ENCODE data around the gene DIS3L2. TPM values are rescaled to one million over a fixed set of nuclear protein-coding genes. Genes with fewer than 3 reads are reported as not detected.
"Not testable (repeated sequence)": the region's sequence is repeated elsewhere in the genome, so short reads cannot be mapped to it uniquely, and the experiment has no call there.

DIS3L2 gene
- polyA plus RNA-seq, 3 donors, result 31.3 to 35.4 (median 33.2) TPM

DNA sequence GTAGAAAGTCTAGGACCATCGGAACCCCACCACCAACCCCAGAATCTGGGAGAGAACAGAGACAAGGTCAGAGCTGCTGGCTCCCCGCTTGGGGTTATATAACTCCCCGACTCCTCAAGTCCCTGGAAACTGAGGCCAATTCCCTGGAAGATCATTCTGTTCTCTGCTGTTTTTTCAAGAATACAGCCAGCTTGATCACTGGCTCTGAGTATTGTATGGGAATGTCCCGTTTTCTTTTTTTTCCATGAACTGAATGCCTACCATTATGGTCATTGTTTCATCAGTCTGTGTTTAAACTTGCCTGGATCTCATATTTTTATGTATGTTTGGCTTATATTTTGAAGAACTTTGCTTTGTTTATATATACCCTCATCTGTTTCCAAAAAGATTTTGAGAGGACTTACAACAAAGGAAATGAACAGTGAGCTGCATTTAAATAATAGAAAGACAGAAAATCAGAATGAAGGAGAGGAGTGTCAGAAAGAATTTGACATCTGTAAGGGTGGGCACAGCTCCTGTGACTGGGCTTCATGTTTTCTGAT, 327.0 kb downstream of the DIS3L2 start:
- no peak for DNase-seq (ENCODE audit: low read depth in 3 of 3, low spot score in 2 of 3)

DNA sequence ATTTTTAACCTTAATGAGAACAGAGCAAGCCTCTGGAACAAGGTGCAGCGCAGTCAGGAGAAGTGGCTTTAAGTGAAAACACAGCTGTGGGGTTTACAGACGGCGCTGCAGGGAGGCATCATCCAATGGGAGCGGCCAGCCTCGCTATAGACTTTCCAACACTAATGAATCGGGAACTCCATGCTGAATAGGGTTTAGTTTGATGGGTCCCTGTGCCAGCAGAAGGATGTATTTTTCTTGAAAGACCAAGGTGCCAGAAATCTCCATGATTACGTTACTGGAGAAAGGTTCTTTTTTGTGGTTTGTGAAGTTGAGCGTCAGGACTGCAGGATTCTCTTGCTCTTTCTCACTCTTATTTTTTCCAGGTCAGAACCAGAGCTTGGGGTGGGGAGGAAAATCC, 329.2 kb downstream of the DIS3L2 start:
- DNase-seq (ENCODE audit: low read depth in 3 of 3, low spot score in 2 of 3), result no peak

DNA sequence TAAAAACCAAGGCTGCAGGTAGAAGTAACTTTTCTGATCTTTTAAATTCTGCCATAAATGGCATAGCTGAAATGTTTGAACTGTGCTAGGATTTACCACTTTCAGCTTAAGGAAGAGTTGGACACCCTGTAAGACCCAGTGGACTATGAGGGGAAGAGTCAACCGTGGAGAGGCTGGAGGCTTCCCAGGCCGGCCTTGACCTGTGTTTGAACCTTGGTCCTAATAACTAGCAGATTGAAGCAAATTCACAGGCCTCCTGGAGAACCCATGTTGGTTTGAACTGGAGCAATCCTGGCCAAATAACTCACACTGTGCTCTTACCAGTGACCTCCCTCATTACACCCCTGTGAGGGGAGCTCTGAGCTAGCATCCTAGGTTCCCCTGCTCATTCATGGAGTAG, 329.8 kb downstream of the DIS3L2 start:
- no peak for DNase-seq (ENCODE audit: low read depth in 3 of 3, low spot score in 2 of 3)

DNA sequence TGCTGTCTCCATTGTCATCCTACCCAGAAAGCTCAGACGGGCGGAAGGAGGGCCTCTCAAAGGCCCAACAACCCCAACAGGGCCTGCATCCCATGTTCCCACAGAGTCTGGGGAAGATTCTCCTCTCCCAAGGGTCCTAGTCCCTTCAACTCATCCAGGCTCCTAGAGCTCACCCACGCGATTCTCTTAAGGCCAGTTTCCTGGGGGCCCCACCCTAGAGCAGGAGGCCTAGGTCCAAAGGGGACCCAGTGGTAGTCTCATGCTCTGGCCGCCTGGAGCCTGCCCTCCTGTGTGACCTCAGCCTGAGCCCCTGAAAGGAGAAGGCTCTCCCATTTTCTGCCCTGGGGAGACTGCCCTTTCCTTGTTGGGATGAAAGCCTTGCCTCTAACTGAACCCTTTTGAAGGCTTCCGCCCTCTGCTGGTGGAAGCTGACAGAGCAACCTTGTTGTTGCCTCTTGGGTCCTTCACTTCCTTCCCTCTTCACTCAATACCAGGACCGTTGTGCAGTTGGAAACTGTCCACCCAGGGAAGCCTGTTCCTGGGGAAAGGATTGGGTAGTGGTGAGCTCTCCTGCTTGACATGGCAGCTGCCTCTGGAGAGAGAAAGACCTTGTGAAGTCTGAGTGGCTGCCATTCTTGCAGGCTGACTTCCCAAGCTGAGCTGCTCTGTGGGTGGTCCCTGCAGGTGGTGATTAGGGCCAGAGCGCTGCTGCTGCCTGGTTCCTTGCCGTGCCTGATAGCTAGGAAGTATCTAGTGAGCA, 331.1 kb downstream of the DIS3L2 start:
- DNase-seq (ENCODE audit: low read depth in 3 of 3, low spot score in 2 of 3), result no peak

DNA sequence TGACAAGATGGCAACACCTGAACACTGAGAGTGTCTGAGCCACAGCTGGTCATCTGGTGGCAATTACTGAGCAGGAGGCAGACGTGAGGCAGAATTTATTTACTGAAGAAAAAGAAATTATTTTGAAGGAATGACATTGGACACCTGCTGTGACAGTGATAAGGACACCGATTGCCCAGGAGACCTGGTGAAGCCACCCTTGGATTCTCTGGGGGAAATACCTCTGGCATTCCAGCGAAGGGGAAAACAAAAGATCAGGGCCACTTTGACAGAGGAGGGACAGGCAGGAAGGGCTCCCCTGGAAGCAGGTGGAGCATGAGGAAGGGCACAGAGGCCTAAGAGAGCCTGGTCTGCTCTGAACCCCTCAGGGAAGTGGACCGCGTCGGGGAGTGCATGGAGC, 331.7 kb downstream of the DIS3L2 start:
- no peak for DNase-seq (ENCODE audit: low read depth in 3 of 3, low spot score in 2 of 3)

DNA sequence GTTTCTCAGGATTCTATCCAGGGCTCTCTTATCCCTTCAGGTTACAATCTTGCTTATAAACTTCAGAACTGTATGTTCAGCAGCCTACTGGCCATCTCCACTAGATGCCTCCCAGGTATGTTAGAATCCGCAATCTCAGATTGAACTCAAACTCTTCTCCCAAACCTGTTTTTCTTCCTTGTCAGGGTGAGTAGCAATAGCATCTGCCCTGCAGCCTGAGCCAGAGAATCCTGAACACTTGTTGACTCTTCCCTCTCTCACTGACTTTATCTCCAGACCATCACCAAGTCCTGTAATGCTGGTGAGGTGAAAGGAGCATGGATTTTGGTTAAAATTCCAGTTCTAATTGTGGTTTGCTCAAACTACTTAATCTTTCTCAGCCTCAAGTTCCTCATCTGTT, 334.5 kb downstream of the DIS3L2 start:
- DNase-seq (ENCODE audit: low read depth in 3 of 3, low spot score in 2 of 3), result no peak

DNA sequence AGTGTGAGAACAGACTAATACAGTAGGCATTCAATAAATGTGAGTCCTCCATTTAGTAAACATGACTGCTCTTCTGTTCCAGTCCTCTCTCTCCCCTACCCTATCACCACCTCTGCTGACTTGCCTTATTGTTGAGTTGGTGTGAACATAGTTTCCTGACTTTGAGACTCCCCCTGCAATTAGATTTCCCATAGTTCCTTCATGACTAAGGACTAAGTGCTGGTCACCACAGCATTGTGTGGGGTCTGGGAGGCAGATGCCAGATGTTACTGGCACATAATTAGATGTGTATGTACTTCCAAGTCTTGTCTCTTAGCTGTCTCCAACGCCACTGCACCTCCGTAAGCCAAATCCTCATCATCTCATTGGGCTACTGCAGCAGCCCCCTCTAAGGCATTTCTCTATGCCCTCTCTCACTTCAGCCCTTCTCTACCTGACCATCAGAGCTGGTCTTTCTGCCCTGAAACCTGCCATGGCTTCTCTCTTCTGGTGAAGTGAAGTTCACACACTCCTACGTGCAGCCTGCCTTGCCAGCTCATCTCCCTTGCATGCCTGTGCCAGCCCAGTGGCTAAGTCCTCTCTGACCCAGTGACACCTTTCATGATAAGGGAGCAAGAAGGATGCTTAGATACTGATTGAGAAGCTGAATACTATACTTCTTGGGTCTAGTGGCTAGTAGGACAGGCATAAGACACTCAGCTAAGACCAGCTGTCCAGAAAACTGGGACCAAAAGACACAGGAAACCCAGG, 335.4 kb downstream of the DIS3L2 start:
- no peak for DNase-seq (ENCODE audit: low read depth in 3 of 3, low spot score in 2 of 3)

DNA sequence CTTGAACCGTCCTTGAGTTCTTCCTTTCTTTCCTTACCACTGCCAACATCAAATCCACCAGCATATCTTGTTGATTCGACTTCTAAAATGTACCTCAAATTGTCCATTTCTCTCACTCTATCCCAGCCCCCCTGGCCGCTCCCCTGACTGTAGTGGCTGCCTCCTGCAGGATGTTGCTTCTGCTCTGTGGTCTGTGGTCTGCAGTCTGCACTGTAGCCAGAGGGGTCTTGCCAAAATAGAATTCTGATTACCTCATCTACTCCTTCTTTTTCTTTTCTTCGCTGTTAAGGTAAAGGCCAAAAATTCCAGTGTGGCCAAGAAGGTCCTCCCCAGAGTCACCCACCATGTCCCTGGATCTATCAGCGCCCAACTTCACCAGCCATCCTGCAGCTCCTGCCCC, 337.6 kb downstream of the DIS3L2 start:
- no peak for DNase-seq (ENCODE audit: low read depth in 3 of 3, low spot score in 2 of 3)

DNA sequence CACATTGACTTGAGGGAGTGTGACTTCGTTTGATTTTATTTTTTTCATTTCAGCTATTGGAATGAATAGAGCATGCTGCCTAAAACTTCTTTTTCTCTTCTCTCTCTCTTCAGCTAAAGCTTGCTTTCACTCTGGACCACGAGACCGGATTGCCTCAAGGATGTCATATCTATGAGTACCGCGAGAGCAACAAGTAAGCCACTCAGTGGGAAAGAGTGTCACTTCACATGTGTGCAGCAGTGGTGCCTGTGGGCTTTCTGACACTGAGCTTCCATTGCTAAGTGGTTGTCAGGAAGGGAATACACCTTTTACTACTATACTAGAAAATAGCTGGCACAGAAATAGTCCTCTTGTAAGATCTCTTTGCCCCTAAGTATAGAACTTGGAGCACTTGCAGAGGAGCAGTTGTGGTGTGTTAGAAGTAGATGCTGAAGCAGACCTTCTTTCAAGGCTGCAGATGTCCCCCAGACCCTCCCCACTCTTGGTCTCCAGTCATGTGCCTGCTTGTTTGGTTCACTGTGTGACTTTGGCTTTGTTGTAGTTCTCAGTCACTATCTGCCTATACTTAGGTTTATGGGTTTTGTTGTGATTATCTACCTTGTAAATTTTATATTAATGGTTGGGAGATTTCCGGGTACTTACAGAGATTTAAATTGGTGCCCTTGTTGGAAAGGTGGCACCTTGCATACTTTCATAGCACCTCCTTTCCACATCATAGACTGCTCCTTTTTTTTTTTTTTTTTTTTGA, 338.6 kb downstream of the DIS3L2 start:
- no peak for DNase-seq (ENCODE audit: low read depth in 3 of 3, low spot score in 2 of 3)

DNA sequence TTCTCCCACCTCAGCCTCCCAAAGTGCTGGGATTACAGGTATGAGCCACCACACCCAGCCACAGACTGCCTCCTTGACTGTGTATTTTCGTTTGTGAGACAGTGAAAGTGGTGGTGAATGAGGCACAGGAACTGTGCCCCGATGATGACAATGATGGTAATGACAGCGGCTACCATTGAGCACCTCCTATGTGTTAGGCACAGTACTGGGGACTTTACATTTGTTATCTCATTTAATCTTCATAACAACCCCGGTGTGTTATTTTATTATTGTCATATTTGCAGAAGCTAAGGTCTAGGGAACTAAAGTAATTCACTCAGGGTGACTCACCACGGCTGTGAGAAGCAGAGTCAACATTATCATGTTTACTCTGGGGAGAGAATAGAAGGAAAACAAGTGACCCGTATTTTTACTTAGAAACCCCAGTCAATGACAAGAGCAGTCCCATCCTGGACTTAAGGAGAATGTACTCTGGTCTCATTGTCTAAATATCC, 339.4 kb downstream of the DIS3L2 start:
- no peak for DNase-seq (ENCODE audit: low read depth in 3 of 3, low spot score in 2 of 3)

DNA sequence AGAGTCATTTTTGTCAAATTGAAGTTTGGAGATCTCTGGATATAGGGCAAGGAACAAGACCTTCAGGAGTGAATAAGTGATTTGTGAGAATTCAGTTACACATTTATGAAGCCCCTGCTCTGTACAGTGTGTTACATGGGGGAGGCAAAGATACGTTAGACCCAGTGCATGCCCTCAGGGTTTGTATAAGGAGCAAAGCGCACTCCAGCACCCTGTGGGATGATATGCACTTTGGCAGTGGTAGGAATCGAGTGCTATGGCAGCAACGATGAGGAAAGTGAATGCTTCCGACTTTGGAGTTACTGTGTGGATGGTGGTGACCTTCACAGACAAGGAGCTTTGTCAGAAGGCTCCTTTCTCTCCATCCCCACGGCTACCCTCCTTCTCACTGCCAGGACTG, 342.7 kb downstream of the DIS3L2 start:
- DNase-seq (ENCODE audit: low read depth in 3 of 3, low spot score in 2 of 3), result no peak

DNA sequence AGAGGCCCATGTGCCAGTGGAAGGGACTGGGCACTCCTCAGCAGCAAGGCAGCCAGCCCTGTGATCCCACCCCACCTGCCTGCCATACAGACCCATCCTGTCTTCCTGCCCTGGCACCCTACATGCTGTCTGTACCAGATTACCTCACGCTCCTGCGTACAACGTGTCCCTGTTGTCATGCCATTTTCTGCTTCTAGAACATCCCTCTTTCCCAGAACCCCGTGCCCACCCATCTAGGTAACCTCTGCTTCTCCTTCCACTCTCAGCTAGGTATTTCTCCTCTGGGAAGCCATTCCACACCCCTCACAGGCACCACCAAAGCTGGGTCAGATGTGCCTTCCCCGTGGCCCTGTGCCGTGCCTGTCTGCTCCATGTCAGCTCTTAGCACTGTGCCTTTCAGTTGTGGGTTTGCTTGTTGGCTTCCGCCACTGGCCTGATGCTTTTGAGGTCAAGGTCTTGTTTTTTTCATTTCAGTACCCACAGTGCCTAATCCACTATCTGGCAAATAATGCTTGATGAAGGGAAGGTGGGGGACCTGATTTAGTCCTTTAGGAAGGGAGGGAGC, 345.3 kb downstream of the DIS3L2 start:
- DNase-seq (ENCODE audit: low read depth in 3 of 3, low spot score in 2 of 3), result no peak

DNA sequence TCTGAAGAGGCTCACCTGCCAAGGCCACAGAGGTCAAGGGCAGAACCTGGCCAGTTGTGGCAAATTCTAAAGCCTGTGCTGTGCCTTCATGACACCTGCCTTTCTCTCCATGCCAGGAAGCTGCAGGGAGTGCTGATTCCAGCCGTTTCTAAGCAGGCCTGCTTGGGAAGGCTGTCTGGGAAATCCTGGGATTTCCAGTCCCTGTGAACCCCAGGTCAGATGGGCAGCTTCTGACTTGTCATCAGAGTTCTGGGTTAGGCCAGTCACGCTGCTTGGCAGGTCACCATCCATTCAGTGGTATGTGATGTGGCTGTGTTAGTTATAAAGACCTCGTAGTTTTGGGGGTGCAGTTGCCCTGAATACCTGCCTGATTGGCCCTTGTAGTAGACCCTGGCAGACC, 346.3 kb downstream of the DIS3L2 start:
- DNase-seq (ENCODE audit: low read depth in 3 of 3, low spot score in 2 of 3), result no peak

DNA sequence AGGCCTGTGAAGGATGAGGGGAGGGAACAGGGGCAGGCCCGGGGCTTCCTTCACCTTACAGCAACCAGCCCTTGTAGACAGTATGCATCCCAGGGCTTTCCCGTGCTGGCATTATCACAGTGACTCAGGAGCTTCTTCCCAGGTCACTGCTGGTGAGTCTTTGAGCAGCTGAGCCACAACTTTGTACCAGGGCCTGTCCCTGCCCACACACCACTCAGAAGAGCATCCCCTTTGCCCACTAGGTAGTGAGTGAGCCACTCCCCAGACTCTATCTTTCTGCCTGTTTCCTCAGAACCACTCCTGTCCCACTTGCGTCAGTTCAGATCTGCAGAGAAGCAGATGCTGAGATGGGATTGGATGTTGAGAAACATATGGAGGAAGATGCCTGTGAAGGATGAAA, 347.5 kb downstream of the DIS3L2 start:
- no peak for DNase-seq (ENCODE audit: low read depth in 3 of 3, low spot score in 2 of 3)

DNA sequence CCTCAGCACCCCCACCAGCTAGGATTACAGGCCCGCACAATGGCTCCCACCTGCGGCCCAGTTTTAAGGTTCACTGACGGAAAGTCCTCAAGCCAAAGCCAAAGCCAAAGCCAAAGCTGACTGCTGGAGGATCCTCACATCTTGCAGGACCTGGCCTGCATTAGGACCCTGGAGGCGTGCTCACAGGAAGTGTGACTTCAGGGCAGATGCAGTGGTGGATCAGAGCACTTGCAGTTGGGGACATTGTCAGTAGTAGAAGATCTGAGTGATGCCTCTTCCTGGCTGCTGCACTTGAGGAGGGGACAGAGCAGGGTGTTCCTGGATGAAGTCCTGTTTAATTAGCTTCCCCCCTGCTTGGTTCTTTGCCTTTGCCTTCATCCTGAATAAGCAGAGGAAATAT, 348.1 kb downstream of the DIS3L2 start:
- no peak for DNase-seq (ENCODE audit: low read depth in 3 of 3, low spot score in 2 of 3)

DNA sequence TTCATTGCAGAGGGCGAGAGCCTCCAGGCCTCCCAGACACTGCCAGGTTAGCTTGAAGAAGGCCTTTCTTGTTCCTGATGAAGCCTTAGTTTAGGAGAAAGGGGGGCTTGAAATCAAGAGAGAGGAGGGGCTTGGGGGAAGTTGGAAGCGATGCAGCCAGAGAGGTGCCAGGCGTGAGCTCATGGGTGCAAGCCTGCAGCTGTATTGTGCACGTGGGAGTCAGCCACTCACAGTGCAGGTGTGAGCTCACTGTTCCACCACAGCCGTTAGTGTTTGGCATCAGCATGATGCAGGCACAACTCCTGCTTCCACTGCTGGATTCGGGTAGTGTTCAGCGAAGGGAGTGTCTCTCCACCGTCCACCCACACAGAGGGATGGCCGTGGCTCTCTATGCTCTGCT, 348.6 kb downstream of the DIS3L2 start:
- DNase-seq (ENCODE audit: low read depth in 3 of 3, low spot score in 2 of 3), result no peak

DNA sequence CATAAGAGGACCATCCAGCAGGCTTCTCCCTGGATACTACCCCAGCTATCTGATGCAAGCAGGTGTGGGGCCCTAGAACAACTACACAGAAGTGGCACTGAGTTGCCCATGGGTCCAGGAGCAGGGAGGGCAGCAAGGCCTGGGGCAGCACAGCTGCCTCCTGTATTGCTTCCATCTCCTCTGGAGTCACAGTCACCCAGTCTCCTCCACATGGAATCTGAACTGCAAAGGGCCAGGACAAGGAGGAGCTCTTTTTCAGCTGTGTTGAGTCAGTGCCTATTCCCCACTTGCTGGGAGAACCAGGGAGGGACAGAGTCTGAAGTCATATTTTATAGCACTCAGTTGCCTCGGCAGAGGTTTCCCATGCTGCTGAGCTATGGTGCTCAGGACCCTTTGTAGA, 349.2 kb downstream of the DIS3L2 start:
- DNase-seq (ENCODE audit: low read depth in 3 of 3, low spot score in 2 of 3), result no peak

DNA sequence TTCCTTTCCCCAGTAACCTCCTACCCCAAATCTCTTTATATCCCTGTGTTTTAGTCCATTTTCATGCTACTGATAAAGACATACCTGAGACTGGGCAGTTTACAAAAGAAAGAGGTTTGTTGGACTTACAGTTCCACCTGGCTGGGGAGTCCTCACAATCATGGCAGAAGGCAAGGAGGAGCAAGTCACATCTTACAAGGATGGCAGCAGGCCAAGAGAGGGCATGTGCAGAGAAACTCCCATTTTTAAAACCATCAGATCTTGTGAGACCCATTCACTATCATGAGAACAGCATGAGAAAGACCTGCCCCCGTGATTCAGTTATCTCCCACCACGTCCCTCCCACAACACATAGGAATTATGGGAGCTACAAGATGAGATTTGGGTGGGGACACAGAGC, 352.1 kb downstream of the DIS3L2 start:
- not testable (repeated sequence) for DNase-seq (ENCODE audit: low read depth in 3 of 3, low spot score in 2 of 3)

DNA sequence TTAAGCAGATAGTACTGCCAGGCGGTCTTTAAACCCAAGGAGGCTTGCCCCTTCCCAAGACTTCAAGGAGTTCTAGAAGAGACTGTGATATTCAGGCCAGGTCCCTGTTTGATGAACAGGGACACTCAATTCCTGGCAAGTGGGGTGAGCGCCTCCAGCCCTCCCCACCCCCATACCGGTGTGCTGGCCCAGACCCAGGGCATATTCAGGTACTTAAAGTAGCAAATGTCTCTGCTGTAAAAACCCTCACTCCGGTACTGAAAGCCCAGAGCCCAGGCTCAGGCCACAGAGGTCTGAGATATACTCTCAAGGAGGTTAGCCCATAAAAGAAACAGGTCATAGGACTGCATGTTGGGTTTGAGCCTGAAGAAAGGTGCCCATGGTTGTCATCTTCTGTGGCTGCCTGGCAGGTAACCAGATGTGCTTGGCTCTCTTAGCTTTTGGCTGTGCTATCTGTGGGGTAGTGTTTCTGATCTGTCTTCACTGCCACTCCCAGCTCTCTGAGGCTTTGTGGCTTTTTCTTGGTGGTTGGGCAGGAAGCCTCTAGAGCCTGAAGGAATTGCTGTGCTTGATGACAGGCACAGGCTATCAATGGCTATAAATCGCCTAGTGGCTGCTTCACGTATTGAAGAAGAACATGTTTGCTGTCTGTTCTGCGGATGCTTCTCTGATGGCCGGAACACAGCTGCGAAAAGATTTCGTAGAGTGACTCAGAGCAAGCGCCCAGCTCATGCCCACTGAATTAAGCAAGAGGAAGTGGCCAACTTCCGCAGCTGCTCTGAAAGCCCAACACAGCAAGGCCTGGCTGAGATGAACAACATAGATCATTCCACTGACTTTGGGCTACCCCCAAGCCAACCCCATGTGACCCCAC, 353.8 kb downstream of the DIS3L2 start:
- DNase-seq (ENCODE audit: low read depth in 3 of 3, low spot score in 2 of 3), result no peak

DNA sequence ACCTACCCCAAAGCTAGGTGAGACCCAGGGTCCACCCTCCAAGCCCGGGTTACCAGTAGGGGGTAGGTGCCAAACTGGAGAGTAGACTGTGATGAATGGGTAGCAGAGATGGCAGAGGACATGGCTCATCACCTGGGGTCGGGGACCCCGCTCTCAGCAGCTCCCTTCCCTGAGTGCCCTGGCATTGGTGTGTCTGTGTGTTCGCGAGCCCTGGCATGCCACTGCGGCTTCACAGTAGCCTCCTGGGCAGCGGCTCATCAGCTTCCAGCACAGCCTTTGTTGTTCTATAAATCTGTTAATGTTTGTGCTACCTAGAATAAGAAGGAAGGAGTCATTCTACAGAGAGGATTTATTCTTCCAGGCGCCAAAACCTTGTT, 354.4 kb downstream of the DIS3L2 start:
- no peak for DNase-seq (ENCODE audit: low read depth in 3 of 3, low spot score in 2 of 3)

Data from right renal cortex interstitium (tissue), 3 donors.